Myocyte (in vitro differentiated cells): Measurements from ENCODE around the gene IL6. TPM values are rescaled to one million over a fixed set of nuclear protein-coding genes. Genes with fewer than 3 reads are reported as not detected.
"Not testable (repeated sequence)": the region's sequence is repeated elsewhere in the genome, so short reads cannot be mapped to it uniquely, and the experiment has no call there.

ENCODE experiments used
- DNase-seq: peaks from one replicate; pipeline ENCODE4 v3.0.0-alpha.2; 2012; ENCODE audit warnings: low read depth
- polyA plus RNA-seq: library from polyadenylated mRNA; unstranded; fragments of >200 nt; gene quantifications from one replicate; pipeline ENCODE4 v1.2.1, GENCODE V29; 2012; ENCODE audit warnings: missing spikeins
- total RNA-seq: library from RNA; depleted of rRNA; stranded (reverse); fragments of >200 nt; gene quantifications from 2 replicates; pipeline ENCODE4 v1.2.3, GENCODE V29; 2014

Gene IL6
- 0.56 TPM in 1 of 2 replicates, not detected in the other for total RNA-seq
- polyA plus RNA-seq: 22.7 TPM

- DNase-seq: peak; percentile 96
Observed at GRCh38 chr7:22726907-22727713, at the start of gene IL6. TSS of gene IL6 (plus strand) at chr7:22727200. CDS start at chr7:22727263, 63 bp downstream.

DNA sequence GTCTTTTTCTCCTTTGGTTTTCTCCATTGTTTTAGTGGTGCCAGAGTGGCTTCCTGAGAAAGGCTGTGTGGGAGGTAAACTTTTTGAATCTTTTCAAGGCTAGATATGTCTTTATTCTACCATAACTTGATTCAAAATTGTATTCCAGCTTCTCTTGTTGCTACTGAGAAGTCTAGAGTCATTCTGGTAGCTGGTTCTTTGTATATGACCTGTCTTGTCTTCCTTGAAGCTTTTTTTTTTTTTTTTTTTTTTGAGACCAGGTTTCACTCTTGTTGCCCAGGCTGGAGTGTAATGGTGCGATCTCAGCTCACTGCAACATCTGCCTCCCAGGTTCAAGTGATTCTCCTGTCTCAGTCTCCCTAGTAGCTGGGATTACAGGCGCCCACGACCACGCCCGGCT is 49.7 kb upstream of the IL6 start:
- not testable (repeated sequence) for DNase-seq

DNA sequence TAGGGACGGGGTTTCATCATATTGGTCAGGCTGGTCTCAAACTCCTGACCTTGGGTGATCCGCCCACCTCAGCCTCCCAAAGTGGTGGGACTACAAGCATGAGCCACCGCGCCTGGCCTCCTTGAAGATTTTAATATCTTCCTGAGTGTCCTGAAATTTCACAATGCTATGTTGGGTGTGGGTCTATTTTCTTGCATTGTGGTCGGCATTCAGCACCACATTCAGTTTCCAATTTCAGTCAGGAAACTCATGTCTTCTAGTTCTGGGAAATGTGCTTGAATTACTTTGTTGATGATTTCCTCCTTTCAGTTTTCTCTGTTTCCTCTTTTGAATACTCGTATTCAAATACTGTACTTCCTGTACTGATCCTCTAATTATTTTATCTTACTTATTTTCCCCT is 49.3 kb upstream of the IL6 start:
- peak; percentile 46 for DNase-seq

DNA sequence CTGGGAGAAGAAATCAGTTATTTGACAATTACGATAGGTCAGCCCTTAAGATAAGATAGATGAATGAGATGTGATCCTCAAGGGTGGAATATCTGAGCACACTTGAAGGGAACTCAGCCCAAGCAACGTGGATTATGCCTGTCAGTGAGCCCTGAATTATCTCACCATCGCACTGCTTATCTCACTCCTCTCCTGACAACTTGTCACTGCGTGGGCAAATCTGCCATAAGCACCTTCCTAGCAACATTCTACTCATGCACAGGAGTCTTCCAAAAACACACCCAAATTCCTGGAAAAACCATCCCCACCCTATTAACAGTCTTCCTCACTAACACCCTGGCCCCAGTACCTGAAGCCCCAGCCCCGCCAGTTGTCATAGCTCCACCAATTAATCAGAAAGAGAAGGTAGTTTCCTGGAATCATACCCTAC is 46.5 kb upstream of the IL6 start:
- DNase-seq: no peak

DNA sequence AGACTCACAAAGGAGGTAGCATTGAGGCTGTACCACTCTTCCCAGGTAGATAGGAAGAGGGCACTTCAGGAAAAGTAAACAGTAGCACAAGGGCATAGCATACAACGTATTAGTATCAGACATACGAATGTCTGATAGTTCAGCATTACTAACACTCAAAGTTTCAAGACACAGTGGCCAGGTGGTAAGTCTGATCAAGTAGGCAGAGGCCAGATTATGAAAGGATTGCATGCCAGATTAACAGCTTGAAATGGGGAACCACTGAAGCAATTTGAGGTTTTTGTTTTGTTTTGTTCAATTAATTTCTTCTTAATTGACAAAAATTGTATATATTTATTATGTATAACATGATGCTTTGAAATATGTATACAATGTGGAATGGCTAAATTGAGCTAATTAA is 45.7 kb upstream of the IL6 start:
- no peak for DNase-seq

DNA sequence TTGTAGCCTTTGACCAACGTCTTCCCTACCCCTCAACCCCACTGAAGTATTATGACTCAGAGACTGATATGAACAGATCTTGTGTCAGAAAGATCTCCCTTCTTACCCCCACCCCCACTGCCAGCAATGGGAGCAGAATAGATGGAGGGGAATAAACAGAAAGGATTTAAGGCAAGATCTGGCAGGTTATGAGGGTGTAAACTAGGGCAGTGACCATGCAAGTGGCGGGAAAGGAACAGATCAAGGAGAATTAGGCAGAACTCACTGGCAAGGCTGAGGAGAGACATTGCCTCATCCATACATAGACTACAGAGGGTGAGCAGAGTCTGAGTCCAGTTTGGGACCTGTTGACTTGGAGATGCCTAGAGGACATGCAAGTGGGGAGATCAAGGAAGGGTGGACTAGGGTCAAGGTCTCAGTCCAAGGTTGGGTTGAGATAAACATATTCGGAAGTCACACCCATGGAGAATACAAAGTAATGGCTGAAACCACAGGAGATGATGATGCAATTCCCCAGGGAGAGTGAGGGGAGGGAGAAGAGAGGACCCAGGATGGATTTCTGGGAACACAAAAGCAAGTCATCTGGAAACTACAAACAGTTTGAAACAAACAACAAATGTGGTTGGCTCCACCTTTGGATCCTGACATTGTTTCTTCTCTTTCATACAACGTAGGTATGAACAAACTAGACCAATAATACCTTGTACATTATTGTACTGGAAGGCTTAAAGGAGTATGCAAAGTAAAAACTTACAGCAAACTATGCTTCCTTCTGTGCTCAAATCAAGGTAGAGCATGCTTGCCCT is 44.9 kb upstream of the IL6 start:
- no peak for DNase-seq

DNA sequence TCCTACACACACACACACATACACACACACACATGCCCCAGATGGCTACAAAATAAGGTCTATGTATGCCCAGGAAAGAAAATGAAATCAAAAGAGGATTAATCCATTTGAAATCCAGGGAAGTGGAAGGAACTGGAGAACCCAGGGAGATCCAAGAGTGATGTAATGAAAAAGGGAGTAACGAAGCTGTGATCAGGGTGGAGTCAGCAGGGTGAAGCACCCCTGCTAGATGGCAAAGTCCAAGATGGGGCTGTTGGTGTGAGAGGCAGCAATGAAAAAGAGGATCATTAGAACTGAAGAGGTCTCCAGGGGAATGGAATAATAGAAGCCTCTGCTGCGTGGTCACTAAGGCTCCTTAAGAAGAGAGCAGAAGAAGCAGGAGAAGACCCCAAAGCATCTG is 43.6 kb upstream of the IL6 start:
- no peak for DNase-seq

DNA sequence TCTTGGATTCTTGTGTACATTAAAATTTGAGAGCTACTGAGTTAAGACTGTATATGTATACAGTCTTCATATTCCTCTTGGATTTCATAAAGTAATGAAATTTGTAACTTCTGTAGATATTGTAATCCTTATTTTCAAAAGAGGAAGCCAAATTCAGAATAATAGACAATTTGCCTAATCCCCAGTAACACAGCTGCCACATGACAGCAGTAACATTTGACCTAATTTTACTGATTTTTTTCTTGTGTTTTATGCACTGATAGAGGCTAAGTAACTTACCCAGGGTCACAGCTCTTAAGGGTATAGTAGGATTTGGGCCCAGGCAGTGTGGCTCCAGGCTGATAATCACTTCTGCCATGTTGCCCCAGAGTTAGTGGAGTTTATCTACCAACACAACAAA is 40.4 kb upstream of the IL6 start:
- no peak for DNase-seq

DNA sequence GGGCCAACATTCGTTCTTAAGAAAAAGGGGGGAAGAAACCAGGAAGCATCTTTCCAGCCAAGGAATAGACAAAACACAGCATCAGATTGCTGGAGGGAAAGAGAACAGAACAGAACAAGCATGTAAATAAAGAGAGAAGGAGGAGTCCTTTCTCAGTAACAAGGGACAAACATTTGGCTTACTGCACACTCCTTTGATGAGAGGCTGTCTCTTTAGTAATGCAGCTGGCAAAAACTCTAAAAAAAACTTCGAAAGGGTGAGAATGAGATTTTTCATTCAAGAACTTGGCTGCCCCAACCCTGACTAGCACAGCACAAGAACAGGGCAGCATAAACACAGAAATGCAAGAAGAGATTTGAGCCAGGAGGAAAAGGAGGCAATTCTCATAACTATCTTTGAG is 38.9 kb upstream of the IL6 start:
- DNase-seq: no peak

DNA sequence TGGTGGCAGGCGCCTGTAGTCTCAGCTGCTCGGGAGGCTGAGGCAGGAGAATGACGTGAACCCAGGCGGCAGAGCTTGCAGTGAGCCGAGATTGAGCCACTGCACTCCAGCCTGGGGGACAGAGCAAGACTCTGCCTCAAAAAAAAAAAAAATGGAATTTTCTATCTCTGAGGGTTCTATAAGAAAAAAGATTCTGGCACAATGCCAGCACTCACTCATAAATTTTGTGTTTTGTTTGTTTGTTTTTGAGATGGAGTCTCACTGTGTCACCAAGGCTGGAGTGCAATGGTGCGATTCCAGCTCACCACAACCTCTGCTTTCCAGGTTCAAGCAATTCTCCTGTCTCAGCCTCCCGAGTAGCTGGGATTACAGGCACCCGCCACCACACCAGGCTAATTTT is 38.1 kb upstream of the IL6 start:
- DNase-seq: not testable (repeated sequence)

- no peak for DNase-seq
Observed at GRCh38 chr7:22694597-22695207, 32.3 kb upstream of the IL6 start.

GRCh38 chr7:22695476-22696132 is 31.4 kb upstream of the IL6 start:
- DNase-seq: no peak

- no peak for DNase-seq
Observed at GRCh38 chr7:22696541-22697228, 30.3 kb upstream of the IL6 start.

GRCh38 chr7:22697322-22697859 is 29.6 kb upstream of the IL6 start:
- DNase-seq: no peak

- no peak for DNase-seq
Observed at GRCh38 chr7:22697876-22698606, 29.0 kb upstream of the IL6 start.

GRCh38 chr7:22698767-22699166 is 28.2 kb upstream of the IL6 start:
- no peak for DNase-seq

- DNase-seq: no peak
Observed at GRCh38 chr7:22700559-22701002, 26.4 kb upstream of the IL6 start.

- no peak for DNase-seq
Observed at GRCh38 chr7:22702516-22702915, 24.5 kb upstream of the IL6 start.

- not testable (repeated sequence) for DNase-seq
Observed at GRCh38 chr7:22703107-22703855, 23.7 kb upstream of the IL6 start.
